Uterus (tissue), 2 donors: ENCODE measurements around the gene CTRB1.

ENCODE experiments used
- CTCF ChIP-seq, 4 experiments: fragments of 200-600 bp in 2 of 4; fragments of 450-650 bp in 2 of 4; sonication (generic) in 2 of 4; IDR thresholded peaks; one replicate each; pipeline ENCODE4 v1.5.1; 2016 to 2019; ENCODE audit warnings: antibody characterized with exemption in 4 of 4, mild to moderate bottlenecking in 2 of 4, moderate library complexity in 1 of 4
- POLR2A ChIP-seq, 2 donors: fragments of 450-650 bp; IDR thresholded peaks; one replicate each; pipeline ENCODE4 v1.6.1; 2016; ENCODE audit warnings: antibody characterized with exemption in 2 of 2, mild to moderate bottlenecking in 1 of 2, moderate library complexity in 1 of 2

- TF ChIP-seq CTCF (IDR thresholded peaks at IDR 0.05) = no peak
- TF ChIP-seq POLR2A (IDR thresholded peaks at IDR 0.05) = no peak
Observed at GRCh38 chr16:75202069-75202590, 16.7 kb upstream of the CTRB1 start.
